Left ventricle myocardium inferior (tissue), 1 donor: Measurements from ENCODE around the gene SYF2. TPM values are rescaled to one million over a fixed set of nuclear protein-coding genes. Genes with fewer than 3 reads are reported as not detected.
"Not testable (repeated sequence)": the region's sequence is repeated elsewhere in the genome, so short reads cannot be mapped to it uniquely, and the experiment has no call there.

Source experiments
- DNase-seq: peaks from one replicate; pipeline ENCODE4 v3.0.0-alpha.2; 2020
- H3K27ac ChIP-seq: fragments of 200-600 bp; replicated peaks from 2 replicates; pipeline ENCODE4 v1.8.0; 2021
- H3K27me3 ChIP-seq: fragments of 200-600 bp; 2 replicates; pipeline ENCODE4 v1.8.0; 2021; ENCODE audit warnings: low read depth
- H3K36me3 ChIP-seq: fragments of 200-600 bp; 2 replicates; pipeline ENCODE4 v1.8.0; 2021
- H3K4me1 ChIP-seq: fragments of 200-600 bp; 2 replicates; pipeline ENCODE4 v1.8.0; 2021
- H3K4me3 ChIP-seq: fragments of 200-600 bp; 2 replicates; pipeline ENCODE4 v1.8.0; 2021; ENCODE audit warnings: mild to moderate bottlenecking, moderate library complexity
- H3K9me3 ChIP-seq: fragments of 200-600 bp; replicated peaks from 2 replicates; pipeline ENCODE4 v1.8.0; 2021
- intact Hi-C: fragments of 100-400 bp; cut with micrococcal nuclease; formaldehyde crosslinking; loops from one replicate; pipeline ENCODE4 v1.11.0; 2022
- long read RNA-seq: library from polyadenylated mRNA; unstranded; transcript quantifications from one replicate; pipeline ENCODE4 v2.0.0, GENCODE V29; 2021
- total RNA-seq: library from RNA; stranded (reverse); fragmentation: NEBNext Ultra II Directional; extraction: Animal tissue kit (Norgen Biotek cat#: 25700); gene quantifications from one replicate; pipeline ENCODE4 v1.2.1, GENCODE V29; 2021
- TF ChIP-seq, protein P1 (sequence below): fragments of 200-600 bp; IDR thresholded peaks from 2 replicates; pipeline ENCODE4 v1.8.0; 2021; ENCODE audit warnings: antibody characterized with exemption, mild to moderate bottlenecking, borderline replicate concordance
- donor health status: DM: no; HTN: yes; CAD: no; lungs with severe emphysema.

The SYF2 gene
- total RNA-seq = 35.1 TPM
- long read RNA-seq, transcript SYF2-201 (7 exons, 1,345 nt) = major isoform, 32 of 38 reads
- long read RNA-seq, partial matches to known transcripts = 3 of 38 reads
- long read RNA-seq, other reads (novel, unspliced or antisense) = 2 of 38 reads

DNA sequence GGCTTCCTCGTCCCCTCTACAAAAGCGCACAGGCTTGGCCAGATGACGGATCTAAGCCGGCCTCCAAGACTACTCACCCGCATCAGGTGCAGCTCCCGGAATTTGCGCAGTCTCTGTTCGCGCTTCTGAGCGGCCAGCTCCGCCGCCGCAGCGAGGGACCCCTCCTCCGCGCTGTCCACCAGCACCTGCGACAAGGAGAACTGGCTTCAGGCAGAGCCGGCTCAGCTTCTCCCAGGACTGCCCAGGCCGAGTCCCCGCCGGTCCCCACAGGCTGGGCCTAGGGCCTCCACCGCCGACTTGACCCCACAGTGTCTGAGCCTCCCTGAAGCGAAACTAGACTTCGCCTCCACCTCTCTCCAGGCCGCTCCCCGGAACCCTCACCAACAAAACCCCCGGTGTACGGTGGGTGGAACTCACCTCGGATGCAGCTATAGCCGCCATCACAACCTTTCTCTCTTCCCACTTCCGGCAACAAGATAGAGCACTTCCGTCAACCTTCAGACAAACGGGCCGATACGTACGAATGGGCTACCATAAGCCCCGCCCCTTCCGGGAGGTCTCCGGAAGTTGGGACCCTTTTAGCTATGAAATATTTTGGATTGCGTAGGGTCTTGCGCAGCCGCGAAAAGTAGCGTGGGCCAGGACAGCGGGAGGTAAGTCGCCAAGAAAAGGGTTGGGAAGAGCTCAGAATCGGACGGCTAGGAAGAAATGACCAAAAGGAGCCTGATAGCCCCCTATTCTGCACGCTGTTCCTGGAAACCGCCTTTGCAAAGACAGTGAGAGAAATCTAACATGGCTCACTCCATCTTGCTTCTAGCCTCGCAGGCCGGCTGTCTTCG, at the start of gene SYF2:
Gene SYF2, minus strand, starts transcription at position 476 of the 839 bp plus-strand sequence. Its CDS starts 35 bp downstream, at position 441.
- H3K36me3 ChIP-seq = peaks cover 39% of the 10 kb centered on the region
- TF ChIP-seq, protein P1, sequence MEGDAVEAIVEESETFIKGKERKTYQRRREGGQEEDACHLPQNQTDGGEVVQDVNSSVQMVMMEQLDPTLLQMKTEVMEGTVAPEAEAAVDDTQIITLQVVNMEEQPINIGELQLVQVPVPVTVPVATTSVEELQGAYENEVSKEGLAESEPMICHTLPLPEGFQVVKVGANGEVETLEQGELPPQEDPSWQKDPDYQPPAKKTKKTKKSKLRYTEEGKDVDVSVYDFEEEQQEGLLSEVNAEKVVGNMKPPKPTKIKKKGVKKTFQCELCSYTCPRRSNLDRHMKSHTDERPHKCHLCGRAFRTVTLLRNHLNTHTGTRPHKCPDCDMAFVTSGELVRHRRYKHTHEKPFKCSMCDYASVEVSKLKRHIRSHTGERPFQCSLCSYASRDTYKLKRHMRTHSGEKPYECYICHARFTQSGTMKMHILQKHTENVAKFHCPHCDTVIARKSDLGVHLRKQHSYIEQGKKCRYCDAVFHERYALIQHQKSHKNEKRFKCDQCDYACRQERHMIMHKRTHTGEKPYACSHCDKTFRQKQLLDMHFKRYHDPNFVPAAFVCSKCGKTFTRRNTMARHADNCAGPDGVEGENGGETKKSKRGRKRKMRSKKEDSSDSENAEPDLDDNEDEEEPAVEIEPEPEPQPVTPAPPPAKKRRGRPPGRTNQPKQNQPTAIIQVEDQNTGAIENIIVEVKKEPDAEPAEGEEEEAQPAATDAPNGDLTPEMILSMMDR = no peak
- H3K9me3 ChIP-seq = no peaks in the 10 kb centered on the region
- H3K27ac ChIP-seq = peak within 1 kb of the TSS; percentile 97
- no peaks in the 10 kb centered on the region for H3K27me3 ChIP-seq
- DNase-seq = peak; percentile 91
- H3K4me1 ChIP-seq = peaks cover 68% of the 10 kb centered on the region
- intact Hi-C loops = no loop called here
- peak within 1 kb of the TSS; percentile 90 for H3K4me3 ChIP-seq

- H3K4me1 ChIP-seq, intact Hi-C loops, H3K36me3 ChIP-seq, H3K27ac ChIP-seq, H3K27me3 ChIP-seq, DNase-seq, H3K4me3 ChIP-seq, H3K9me3 ChIP-seq: not testable (repeated sequence)
Measured at GRCh38 chr1:25279693-25280111, 47.4 kb upstream of the SYF2 start.

- H3K27me3 ChIP-seq, H3K9me3 ChIP-seq, DNase-seq, H3K4me1 ChIP-seq, intact Hi-C loops, H3K4me3 ChIP-seq, H3K36me3 ChIP-seq, H3K27ac ChIP-seq: not testable (repeated sequence)
Measured at GRCh38 chr1:25278790-25279189, 46.5 kb upstream of the SYF2 start.

DNA sequence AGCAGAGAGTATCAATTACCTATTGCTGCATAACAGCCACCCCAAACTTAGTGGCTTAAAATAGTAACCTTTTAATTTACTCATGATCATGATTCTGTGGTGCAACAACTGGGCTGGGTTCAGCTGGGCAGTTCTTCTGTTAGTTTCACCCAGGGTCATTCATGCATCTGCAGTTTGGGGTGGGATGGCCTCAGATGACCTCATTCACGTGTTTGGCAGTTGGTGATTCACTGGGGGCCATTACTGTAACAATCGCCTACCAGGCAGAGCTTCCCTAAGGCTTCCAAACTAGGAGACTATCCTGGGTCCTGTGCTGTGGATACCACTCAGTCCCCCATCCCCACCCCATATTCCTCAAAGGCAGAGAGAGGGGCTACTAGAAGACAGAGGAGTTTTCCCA, 46.1 kb upstream of the SYF2 start:
- DNase-seq, H3K4me1 ChIP-seq, intact Hi-C loops, H3K27me3 ChIP-seq, H3K9me3 ChIP-seq, H3K4me3 ChIP-seq, H3K27ac ChIP-seq, H3K36me3 ChIP-seq: not testable (repeated sequence)

DNA sequence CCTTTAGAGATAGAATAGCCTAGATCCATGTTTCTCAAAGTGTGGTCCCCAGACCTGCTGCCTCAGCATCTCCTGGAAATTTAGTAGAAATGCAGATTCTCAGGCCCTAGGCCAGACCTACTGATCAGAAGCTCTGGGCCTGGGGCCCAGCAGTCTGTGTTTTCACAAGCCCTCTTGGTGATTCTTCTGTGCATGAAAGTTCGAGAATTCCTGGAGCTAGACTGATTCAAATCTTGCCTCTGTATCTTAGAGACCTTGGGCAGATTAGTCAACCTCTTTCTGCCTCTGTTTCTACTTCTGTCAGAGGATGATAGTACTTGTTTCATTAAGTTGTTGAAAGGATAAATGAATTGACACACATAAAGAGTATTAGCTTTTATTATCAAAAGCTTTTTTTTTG, 45.0 kb upstream of the SYF2 start:
- H3K27me3 ChIP-seq, H3K9me3 ChIP-seq, H3K27ac ChIP-seq, DNase-seq, H3K36me3 ChIP-seq, H3K4me1 ChIP-seq, H3K4me3 ChIP-seq, intact Hi-C loops: not testable (repeated sequence)

- intact Hi-C loops = not testable (repeated sequence)
Measured at GRCh38 chr1:25275648-25276047, 43.3 kb upstream of the SYF2 start.

GRCh38 chr1:25272238-25272637, 39.9 kb upstream of the SYF2 start, which contains the start of gene RHD:
RHD (plus strand) TSS chr1:25272509; CDS start chr1:25272548, 39 bp downstream.
- DNase-seq, H3K4me1 ChIP-seq, intact Hi-C loops, H3K4me3 ChIP-seq, H3K27ac ChIP-seq, H3K9me3 ChIP-seq, H3K36me3 ChIP-seq, H3K27me3 ChIP-seq: not testable (repeated sequence)

More at GRCh38 chr1:25275648-25276047, 43.3 kb upstream of the SYF2 start:
- DNase-seq, H3K4me3 ChIP-seq, H3K9me3 ChIP-seq, H3K27me3 ChIP-seq, H3K4me1 ChIP-seq, H3K36me3 ChIP-seq, H3K27ac ChIP-seq: not testable (repeated sequence)

DNA sequence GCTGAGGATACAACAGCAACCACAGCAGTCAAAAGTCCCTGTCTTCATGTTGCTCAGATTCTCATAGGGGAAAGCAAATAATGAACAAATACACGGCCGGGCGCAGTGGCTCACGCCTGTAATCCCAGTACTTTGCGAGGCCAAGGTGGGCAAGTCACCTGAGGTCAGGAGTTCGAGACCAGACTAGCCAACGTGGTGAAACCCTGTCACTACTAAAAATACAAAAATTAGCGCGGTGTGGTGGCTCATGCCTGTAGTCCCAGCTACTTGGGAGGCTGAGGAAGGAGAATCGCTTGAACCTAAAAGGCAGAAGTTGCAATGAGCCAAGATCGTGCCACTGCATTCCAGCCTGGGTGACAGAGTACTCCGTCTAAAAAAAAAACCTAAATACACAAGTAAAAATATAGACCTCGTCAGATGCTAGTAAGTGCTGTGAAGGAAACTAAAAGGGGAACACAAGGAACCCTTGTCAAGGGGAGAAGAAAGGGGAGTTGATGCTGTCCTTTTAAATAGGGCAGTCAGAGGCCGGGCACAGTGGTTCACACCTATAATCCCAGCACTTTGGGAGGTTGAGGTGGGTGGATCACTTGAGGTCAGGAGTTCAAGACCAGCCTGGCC, 36.0 kb upstream of the SYF2 start:
- H3K27ac ChIP-seq = peak overlapping the region; percentile 80
- H3K36me3 ChIP-seq, H3K27me3 ChIP-seq, H3K9me3 ChIP-seq, DNase-seq, H3K4me1 ChIP-seq, intact Hi-C loops: not testable (repeated sequence)
- peak overlapping the region; percentile 66 for H3K4me3 ChIP-seq

- H3K4me1 ChIP-seq, H3K27me3 ChIP-seq, H3K9me3 ChIP-seq, intact Hi-C loops, H3K36me3 ChIP-seq: not testable (repeated sequence)
- Histone ChIP-seq H3K4me3 (peak overlapping the region; percentile 66), H3K27ac (peak overlapping the region; percentile 80)
- peak; percentile 75 for DNase-seq
Measured at GRCh38 chr1:25267288-25268142, 35.2 kb upstream of the SYF2 start.

DNA sequence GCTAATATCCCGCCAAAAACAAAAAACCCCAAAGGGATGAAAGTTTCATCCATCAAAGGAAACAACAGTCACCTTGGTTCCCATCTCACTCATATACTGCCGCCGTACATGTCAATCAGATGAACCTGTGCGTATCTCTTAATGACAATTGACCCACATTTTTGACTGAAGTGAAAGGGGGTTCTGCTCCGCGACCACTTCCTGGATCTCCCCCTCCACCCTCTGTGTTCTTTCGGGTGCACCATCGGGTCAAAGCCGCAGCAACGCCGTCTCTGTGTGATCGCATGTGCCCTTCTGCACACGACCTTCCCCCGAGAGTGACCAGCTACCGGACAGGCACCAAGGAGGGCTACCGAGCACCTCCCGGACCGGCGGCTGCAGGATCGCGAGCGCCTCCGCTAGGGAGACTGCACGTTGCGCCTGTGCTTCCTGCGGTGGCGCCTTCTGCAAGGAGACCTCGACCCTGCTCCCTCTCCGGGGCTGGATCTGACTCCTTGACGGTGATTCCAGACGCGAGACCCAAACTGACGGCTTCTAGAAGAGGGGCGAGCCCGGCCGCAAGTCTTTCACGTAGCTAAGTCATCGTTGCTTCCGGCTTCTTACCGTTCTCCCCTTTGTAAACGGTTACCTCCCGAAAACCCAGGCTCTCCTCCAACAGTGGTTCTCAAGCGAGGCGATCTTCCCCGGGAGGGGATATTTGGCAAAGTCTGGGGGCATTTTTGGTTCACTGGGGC, 34.4 kb upstream of the SYF2 start:
- H3K27me3 ChIP-seq, H3K4me1 ChIP-seq, intact Hi-C loops, H3K9me3 ChIP-seq, DNase-seq: not testable (repeated sequence)
- Histone ChIP-seq H3K27ac (peak overlapping the region; percentile 80), H3K36me3 (peaks cover 11% of the 10 kb centered on the region), H3K4me3 (peak overlapping the region; percentile 66)

GRCh38 chr1:25260336-25260735, 28.0 kb upstream of the SYF2 start:
- H3K27ac ChIP-seq, intact Hi-C loops, H3K4me1 ChIP-seq: not testable (repeated sequence)

More at GRCh38 chr1:25260336-25260735, 28.0 kb upstream of the SYF2 start:
- not testable (repeated sequence) for H3K9me3 ChIP-seq, DNase-seq, H3K4me3 ChIP-seq, H3K27me3 ChIP-seq
- peaks cover 11% of the 10 kb centered on the region for H3K36me3 ChIP-seq
